Smooth muscle cell (in vitro differentiated cells): ENCODE measurements around the gene SPEM3. TPM values are rescaled to one million over a fixed set of nuclear protein-coding genes. Genes with fewer than 3 reads are reported as not detected.

Experiments used
- DNase-seq: peaks from one replicate; lab custom pipeline; 2025; ENCODE audit not compliant: unreplicated experiment; lab: John Stamatoyannopoulos, UW
- H2AFZ ChIP-seq: fragments of 200-600 bp; sonication (generic); 2 replicates; pipeline ENCODE4 v1.6.0; 2016; ENCODE audit warnings: antibody characterized with exemption, low read depth, mild to moderate bottlenecking
- H3F3A ChIP-seq: fragments of 200-600 bp; sonication (generic); 2 replicates; pipeline ENCODE4 v1.6.0; 2017; ENCODE audit warnings: antibody characterized with exemption, low read depth
- H3K27ac ChIP-seq: fragments of 200-600 bp; sonication (generic); 2 replicates; pipeline ENCODE4 v1.5.1; 2016; ENCODE audit warnings: low read depth, mild to moderate bottlenecking
- H3K27me3 ChIP-seq: fragments of 200-600 bp; sonication (generic); 2 replicates; pipeline ENCODE4 v1.6.1; 2016; ENCODE audit warnings: low read depth, mild to moderate bottlenecking
- H3K36me3 ChIP-seq: fragments of 200-600 bp; sonication (generic); 2 replicates; pipeline ENCODE4 v1.5.1; 2016; ENCODE audit warnings: low read depth
- H3K4me1 ChIP-seq: fragments of 200-600 bp; sonication (generic); 2 replicates; pipeline ENCODE4 v1.5.1; 2016; ENCODE audit warnings: low read depth
- H3K4me2 ChIP-seq: fragments of 200-600 bp; sonication (generic); 2 replicates; pipeline ENCODE4 v1.6.0; 2016; ENCODE audit warnings: mild to moderate bottlenecking
- H3K4me3 ChIP-seq: fragments of 200-600 bp; sonication (generic); 2 replicates; pipeline ENCODE4 v1.5.1; 2016; ENCODE audit warnings: mild to moderate bottlenecking
- H3K79me2 ChIP-seq: fragments of 200-600 bp; sonication (generic); 2 replicates; pipeline ENCODE4 v1.6.0; 2016; ENCODE audit warnings: low read depth, mild to moderate bottlenecking
- H3K9ac ChIP-seq: fragments of 200-600 bp; sonication (generic); 2 replicates; pipeline ENCODE4 v1.6.0; 2016; ENCODE audit warnings: low read depth
- H3K9me3 ChIP-seq: fragments of 200-600 bp; sonication (generic); replicated peaks from 2 replicates; pipeline ENCODE4 v1.5.1; 2016; ENCODE audit warnings: low read depth
- H4K20me1 ChIP-seq: fragments of 200-600 bp; sonication (generic); 2 replicates; pipeline ENCODE4 v1.6.0; 2016; ENCODE audit warnings: low read depth
- WGBS: methylation state at CpG from one replicate; pipeline ENCODE4 v1.1.7; 2016; ENCODE audit warnings: low lambda C conversion rate; 5-methylcytosine and 5-hydroxymethylcytosine counted together
- polyA plus RNA-seq: library from polyadenylated mRNA; unstranded; fragments of >200 nt; fragmentation: Nextera tagmentation; extraction: Ambion mirVana; gene quantifications from 2 replicates; pipeline ENCODE4 v1.2.1, GENCODE V29; 2016
- total RNA-seq: library from RNA; depleted of rRNA; stranded (reverse); fragments of >200 nt; gene quantifications from 2 replicates; pipeline ENCODE4 v1.2.3, GENCODE V29; 2014
- TF ChIP-seq, protein P1 (sequence below): fragments of 200-600 bp; sonication (generic); IDR thresholded peaks from 2 replicates; pipeline ENCODE4 v1.5.1; 2017; ENCODE audit warnings: borderline replicate concordance, mild to moderate bottlenecking, antibody characterized with exemption; ENCODE audit not compliant: insufficient read depth, poor library complexity, severe bottlenecking

The SPEM3 gene
- total and polyA plus RNA-seq, 2 experiments from 2014 or later, result not detected

GRCh38 chr17:7465597-7466275 is 37.1 kb downstream of the SPEM3 start:
- Histone ChIP-seq H4K20me1 (peaks cover 69% of the 10 kb centered on the region), H3K27me3 (no peaks in the 10 kb centered on the region), H2AFZ (no peak overlapping the region), H3K4me2 (no peak overlapping the region), H3K4me3 (no peak overlapping the region), H3K36me3 (no peaks in the 10 kb centered on the region), H3K27ac (no peak overlapping the region), H3F3A (no peaks in the 10 kb centered on the region), H3K9me3 (no peaks in the 10 kb centered on the region), H3K4me1 (peaks cover 8% of the 10 kb centered on the region), H3K9ac (no peak overlapping the region), H3K79me2 (peaks cover 47% of the 10 kb centered on the region)
- TF ChIP-seq, protein P1, sequence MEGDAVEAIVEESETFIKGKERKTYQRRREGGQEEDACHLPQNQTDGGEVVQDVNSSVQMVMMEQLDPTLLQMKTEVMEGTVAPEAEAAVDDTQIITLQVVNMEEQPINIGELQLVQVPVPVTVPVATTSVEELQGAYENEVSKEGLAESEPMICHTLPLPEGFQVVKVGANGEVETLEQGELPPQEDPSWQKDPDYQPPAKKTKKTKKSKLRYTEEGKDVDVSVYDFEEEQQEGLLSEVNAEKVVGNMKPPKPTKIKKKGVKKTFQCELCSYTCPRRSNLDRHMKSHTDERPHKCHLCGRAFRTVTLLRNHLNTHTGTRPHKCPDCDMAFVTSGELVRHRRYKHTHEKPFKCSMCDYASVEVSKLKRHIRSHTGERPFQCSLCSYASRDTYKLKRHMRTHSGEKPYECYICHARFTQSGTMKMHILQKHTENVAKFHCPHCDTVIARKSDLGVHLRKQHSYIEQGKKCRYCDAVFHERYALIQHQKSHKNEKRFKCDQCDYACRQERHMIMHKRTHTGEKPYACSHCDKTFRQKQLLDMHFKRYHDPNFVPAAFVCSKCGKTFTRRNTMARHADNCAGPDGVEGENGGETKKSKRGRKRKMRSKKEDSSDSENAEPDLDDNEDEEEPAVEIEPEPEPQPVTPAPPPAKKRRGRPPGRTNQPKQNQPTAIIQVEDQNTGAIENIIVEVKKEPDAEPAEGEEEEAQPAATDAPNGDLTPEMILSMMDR, result no peak
- DNase-seq, result no peak
- 97% methylated on average over 33 of the region's 33 CpGs for WGBS

GRCh38 chr17:7466318-7466638 is 37.6 kb downstream of the SPEM3 start:
- no peak overlapping the region for H3K9ac ChIP-seq
- 100% methylated on average over 7 of the region's 9 CpGs for WGBS
- H3K27ac ChIP-seq, result no peak overlapping the region
- peaks cover 52% of the 10 kb centered on the region for H3K79me2 ChIP-seq
- H4K20me1 ChIP-seq, result peaks cover 75% of the 10 kb centered on the region
- no peaks in the 10 kb centered on the region for H3K9me3 ChIP-seq
- no peak overlapping the region for H3K4me2 ChIP-seq
- H3K4me3 ChIP-seq, result no peak overlapping the region
- H3F3A ChIP-seq, result no peaks in the 10 kb centered on the region
- TF ChIP-seq, protein P1, result no peak
- H3K36me3 ChIP-seq, result no peaks in the 10 kb centered on the region
- H2AFZ ChIP-seq, result no peak overlapping the region
- H3K4me1 ChIP-seq, result peaks cover 3% of the 10 kb centered on the region
- H3K27me3 ChIP-seq, result no peaks in the 10 kb centered on the region
- no peak for DNase-seq

DNA sequence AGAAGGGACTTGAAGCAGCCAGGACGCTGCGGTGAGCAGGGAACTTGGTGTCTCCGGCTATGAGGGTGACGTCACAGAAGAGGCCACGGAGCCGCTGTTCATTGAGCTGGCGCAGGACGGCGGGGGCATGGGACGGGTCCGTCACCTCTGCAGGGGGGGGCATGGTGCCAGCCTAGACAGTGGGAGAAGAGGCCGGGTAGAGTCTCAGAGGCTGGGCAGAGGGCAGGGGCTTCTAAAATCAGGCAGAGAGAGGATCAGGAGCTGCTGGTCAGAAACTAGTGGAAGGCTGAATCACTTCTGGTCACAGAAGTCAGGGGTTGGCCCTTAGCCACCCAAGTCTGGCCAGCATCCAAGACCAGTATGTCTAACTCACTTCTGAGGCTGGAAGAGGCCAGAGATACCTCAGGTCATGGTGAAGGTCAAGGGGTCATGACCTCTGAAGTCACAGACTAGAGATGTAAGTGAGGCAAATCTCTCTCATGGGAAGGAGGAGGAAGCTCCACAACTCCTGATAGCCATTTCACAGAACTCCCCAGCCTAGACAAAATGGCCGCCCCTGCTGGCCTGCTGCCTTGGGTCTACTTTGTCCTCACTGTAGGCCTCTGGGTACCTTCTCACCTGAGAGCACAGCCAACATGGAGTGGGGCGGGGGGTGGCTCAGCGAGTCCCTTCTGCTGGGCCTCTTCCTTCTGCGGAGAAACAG is 38.1 kb downstream of the SPEM3 start:
- DNase-seq, result no peak
- Histone ChIP-seq H3F3A (no peaks in the 10 kb centered on the region), H3K4me3 (no peak overlapping the region), H3K79me2 (peaks cover 57% of the 10 kb centered on the region), H3K9me3 (no peaks in the 10 kb centered on the region), H3K4me2 (no peak overlapping the region), H3K36me3 (no peaks in the 10 kb centered on the region), H3K27me3 (no peaks in the 10 kb centered on the region), H4K20me1 (peaks cover 80% of the 10 kb centered on the region), H3K4me1 (peaks cover under 1% of the 10 kb centered on the region), H3K27ac (no peak overlapping the region), H2AFZ (no peak overlapping the region), H3K9ac (no peak overlapping the region)
- over 99% methylated on average over 16 of the region's 16 CpGs for WGBS
- TF ChIP-seq, protein P1, result no peak

GRCh38 chr17:7467498-7467897 is 38.8 kb downstream of the SPEM3 start:
- peaks cover 64% of the 10 kb centered on the region for H3K79me2 ChIP-seq
- H2AFZ ChIP-seq, result no peak overlapping the region
- TF ChIP-seq, protein P1, result no peak
- H3K36me3 ChIP-seq, result no peaks in the 10 kb centered on the region
- 97% methylated on average over 3 of the region's 3 CpGs for WGBS
- H3K27me3 ChIP-seq, result no peaks in the 10 kb centered on the region
- H3K4me1 ChIP-seq, result no peaks in the 10 kb centered on the region
- no peak overlapping the region for H3K9ac ChIP-seq
- no peak for DNase-seq
- H3K4me3 ChIP-seq, result no peak overlapping the region
- peaks cover 83% of the 10 kb centered on the region for H4K20me1 ChIP-seq
- H3K27ac ChIP-seq, result no peak overlapping the region
- H3F3A ChIP-seq, result no peaks in the 10 kb centered on the region
- no peak overlapping the region for H3K4me2 ChIP-seq
- H3K9me3 ChIP-seq, result no peaks in the 10 kb centered on the region
